ENCODE results near the gene ZNF814.
"Not testable (repeated sequence)": the region's sequence is repeated elsewhere in the genome, so short reads cannot be mapped to it uniquely, and the experiment has no call there.

ZNF814 gene

DNA sequence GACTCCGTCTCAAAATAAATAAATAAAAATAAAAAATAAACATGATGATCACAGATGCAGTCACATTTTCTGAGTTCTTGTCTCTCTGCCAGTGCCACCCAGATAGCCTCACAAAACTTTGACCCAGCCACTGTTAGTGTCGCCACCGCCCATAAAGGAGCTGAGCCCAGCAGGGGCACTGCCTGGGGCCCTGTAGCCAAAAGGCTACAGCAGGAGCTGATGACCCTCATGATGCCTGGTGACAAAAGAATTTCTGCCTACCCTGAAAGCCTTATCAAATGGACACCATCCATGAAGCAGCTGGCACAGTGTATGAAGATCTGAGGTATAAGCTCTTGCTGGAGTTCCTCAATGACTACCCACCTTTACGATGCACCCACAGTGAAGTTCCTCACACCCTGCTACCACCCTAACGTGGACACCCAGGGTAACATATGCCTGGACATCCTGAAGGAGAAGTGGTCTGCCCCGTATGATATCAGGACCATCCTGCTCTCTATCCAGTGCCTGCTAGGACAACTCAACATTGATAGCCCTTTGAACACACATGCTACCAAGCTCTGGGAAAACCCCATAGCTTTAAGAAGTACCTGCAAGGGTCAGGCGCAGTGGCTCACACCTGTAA is 20.9 kb downstream of the ZNF814 start:
- no peak for FAIRE-seq
- DNase-seq (ENCODE audit: insufficient read length, low spot score), result no peak

DNA sequence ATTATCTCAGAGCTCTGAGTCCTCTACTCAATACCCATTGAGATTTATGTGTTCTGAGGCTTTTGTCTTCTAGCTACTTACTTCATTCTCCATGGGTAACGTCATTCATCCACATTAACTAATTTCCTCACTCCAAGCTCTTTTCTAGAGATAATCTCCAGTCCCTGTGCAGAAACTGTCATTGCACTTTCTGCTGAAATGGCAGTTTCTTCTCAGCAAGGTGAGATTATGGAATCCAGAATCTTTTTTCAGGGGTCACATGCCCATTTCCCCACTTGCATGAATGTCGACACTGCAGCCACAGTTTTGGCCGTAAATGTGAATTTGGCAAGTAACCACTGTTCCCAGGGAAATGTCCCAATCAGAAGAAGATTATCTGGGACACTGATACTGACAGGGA is 26.5 kb downstream of the ZNF814 start:
- not testable (repeated sequence) for DNase-seq (ENCODE audit: insufficient read length, low spot score); FAIRE-seq

DNA sequence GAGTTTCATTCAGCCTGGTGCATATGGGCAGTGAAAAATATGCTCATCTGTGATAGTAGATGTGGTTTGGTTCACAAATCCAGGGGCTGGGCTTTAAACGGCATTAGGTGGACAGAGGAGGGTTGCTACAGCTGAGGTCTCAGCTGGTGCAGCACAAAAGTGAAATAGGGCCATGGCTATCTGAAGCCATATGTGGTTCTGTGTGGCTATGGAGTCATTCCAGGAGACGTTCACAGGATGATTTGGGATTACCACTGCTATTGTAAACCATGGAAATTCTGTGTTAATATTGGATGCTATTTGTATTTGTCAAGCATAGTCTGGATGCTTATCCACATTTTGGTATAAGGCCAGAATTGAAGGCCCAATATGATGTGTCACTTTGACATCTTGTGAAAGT is 34.7 kb downstream of the ZNF814 start:
- DNase-seq (ENCODE audit: insufficient read length, low spot score); FAIRE-seq: not testable (repeated sequence)

DNA sequence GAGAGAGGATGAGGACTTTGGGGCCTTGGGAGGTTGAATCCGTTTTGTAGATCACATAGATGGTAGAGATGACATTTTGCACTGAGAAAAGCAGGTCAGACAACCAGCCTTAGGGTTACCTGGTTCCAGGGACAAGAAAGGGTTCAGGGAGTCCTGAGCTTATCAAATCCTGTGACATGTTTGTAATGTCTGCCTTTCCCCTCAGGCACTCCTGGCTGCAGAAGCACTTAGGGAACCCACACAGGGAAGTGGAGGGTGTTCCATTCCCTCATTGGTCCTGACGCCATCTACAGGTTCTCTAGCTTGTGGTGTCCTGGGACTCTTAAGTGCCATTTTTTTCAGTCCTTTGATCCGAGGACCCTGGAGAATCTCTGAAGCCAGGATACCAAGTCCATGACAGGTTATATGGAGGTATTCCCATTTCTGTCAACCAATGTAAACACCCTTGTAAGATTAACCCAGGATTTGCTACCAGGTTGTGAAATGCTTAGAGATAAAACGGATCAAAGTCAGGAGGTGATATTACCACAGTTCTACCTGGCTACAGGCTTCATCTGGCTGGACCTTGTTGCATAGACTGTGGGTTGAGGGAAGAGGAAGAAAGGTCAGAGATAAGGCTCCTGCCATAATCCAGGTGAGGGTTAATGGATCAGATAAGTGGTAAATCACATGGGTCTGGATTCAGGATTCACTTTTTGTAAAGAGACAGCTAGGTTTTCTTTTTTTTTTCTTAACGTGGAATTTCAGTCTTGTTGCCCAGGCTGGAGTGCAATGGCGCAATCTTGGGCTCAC is 36.8 kb downstream of the ZNF814 start:
- FAIRE-seq; DNase-seq (ENCODE audit: insufficient read length, low spot score): not testable (repeated sequence)

DNA sequence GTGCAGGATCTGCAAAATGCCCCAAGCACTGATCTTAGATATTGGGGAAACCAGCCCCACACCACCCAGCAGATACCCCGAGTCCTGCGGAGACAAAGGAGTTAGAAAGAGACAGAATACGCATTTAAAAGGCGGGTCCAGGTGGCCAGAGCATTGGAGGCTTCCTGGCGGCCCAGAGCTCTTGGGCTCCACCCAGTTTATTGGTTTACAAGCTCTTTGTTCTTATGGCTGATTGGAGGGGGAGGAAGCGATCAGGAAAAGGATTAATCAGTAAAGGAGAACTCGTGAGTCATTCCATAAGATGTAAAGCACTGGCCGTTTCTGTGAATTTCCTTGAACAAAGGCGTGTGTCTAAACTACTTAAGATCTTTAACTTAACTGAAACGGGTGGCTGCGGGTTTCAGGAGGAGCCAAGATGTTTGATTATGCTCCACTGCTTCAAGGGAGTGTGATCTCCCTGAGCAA is 38.3 kb downstream of the ZNF814 start:
- FAIRE-seq (no peak), DNase-seq (ENCODE audit: insufficient read length, low spot score) (no peak)

DNA sequence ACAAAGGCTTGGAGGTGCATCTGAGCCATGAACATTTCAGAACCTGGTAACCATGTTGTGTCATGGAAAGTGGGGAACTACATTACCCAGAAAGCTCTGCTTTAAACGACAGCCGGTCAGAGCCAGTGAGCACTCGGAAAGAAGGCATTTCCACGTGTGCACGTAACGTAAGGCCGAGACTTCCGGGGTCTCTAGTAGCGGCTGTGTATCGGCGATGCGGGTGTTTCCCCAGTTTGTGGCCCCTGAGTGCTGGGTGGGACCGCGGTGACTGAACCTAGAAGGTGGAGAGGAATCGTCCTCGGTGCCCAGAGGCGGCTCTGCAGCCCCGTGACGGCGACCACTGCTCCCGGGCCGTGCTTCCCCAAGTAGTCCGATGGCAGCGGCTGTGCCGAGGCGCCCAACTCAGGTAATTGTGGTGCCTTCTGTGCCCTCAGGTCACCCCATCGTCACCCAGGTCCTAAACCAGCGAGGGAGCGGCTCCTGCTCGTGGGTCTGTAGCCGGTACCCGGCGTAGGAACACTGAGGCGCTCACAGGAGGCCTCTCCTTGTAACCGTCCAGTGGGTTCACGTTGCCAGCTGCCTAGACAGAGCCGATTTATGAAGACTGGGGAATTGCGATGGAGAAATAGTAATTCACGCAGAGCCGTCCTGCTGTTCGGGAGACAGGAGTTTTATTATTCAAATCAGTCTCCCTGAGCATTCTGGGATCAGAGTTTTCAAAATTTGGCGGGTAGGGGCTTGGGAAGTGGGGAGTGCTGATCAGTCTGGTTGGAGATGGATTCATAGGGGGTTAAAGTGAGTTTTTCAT is 39.0 kb downstream of the ZNF814 start, which contains the start of gene ZNF587:
ZNF587 (plus strand) TSS at position 194 of the 808 bp plus-strand sequence; CDS start at position 374, 180 bp downstream.
- DNase-seq (ENCODE audit: insufficient read length, low spot score), result peak; percentile 74
- peak; percentile 96 for FAIRE-seq

DNA sequence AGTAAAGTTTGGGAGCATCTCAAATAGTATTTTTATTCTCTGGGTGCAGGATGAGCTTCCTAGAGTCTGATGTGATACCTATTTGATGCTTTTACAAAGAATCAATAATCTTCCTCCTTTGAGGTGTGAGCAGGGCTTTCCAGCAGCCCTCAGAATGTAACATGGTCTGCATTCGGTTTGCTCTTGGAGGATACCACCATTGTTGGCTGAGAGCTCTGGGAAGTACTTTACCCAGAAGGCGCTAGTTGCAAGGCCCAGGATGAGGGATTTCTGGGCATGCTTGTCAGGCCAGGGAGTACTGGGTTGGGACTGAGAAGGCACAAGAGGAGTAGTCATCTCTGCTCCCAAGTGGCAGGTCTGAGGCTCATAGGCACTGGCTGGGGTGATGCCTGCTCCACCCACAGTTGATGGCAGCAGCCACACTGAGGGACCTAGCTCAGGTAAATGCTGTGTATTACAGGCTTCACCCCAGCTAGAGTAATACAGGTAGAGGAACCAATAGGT is 39.6 kb downstream of the ZNF814 start:
- not testable (repeated sequence) for FAIRE-seq; DNase-seq (ENCODE audit: insufficient read length, low spot score)

DNA sequence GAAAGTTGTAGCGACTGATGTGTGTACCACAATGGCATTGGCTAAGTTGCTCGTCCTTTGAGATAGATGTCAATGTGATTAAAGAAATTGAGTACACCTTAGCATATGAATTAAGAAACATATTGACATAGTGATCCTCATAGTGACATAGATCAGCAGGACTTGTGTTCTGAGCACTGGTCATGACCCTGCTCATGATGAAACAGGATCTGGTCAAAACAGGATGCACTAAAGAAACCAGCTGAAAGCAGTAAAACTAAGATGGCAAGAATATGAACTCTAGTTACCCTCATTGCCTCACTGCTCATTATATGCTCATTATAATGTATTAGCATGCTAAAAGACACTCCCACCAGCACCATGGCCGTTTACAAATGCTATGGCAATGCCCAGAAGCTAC is 41.7 kb downstream of the ZNF814 start:
- FAIRE-seq; DNase-seq (ENCODE audit: insufficient read length, low spot score): not testable (repeated sequence)

DNA sequence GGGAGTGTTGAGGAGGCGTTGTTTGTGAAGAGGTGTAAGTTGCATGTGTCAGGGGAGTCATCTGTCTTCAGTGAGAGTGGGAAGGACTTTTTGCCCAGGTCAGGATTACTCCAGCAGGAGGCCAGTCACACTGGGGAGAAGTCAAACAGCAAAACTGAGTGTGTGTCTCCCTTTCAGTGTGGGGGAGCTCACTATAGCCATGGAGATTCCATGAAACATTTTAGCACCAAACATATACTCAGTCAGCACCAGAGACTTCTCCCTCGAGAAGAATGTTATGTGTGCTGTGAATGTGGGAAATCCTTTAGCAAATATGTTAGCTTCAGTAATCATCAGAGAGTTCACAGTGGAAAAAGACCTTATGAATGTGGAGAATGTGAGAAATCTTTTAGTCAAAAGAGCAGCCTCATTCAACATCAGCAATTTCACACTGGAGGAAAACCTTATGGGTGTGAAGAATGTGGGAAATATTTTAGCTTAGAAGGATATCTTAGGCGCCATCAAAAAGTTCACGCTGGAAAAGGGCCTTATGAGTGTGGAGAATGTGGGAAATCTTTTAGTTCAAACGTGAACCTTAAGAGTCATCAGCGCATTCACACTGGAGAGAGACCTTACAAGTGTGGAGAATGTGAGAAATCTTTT is 47.6 kb downstream of the ZNF814 start:
- no peak for DNase-seq (ENCODE audit: insufficient read length, low spot score)
- no peak for FAIRE-seq

DNA sequence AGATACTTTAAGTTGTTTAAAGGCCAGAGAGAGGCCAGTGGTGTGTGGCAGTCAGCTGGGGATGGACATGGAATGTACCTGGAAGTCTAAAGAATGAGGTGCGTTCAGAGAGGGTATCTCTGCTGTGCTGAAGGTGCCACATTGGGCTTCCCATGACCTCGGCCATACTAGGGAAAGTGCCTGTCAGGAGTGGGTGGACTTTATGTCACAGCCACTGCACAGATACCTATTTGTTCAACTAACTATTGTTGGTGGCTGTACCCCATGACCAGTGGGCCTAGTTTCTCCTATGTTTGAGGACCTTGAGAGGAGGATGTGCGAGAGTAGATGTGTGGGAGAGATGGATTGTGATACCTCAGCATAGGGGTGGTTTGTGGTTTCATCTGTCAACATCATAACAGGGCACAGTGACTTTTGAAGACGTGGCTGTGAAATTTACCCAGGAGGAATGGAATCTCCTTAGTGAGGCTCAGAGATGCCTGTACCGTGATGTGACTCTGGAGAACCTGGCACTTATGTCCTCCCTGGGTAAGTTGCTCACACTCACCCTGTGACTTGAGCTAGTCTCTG is 50.1 kb downstream of the ZNF814 start:
- DNase-seq (ENCODE audit: insufficient read length, low spot score); FAIRE-seq: not testable (repeated sequence)

DNA sequence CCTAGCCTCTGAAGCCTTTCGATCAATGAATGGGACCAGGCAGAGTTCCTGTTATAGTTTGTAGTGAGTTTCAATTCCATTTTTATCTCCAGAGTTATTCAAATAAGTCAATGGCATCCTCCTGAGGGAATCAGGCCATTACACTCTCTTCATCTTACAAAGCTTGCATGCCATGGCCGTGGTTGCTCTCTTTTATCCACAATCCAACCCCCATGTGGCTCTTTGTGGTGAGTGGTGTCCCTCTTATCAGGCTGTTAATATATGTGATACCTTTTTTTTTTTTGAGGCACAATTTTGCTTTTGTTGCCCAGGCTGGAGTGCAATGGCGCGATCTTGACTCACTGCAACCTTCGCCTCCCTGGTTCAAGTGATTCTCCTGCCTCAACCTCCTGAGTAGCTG is 51.8 kb downstream of the ZNF814 start:
- not testable (repeated sequence) for DNase-seq (ENCODE audit: insufficient read length, low spot score); FAIRE-seq

DNA sequence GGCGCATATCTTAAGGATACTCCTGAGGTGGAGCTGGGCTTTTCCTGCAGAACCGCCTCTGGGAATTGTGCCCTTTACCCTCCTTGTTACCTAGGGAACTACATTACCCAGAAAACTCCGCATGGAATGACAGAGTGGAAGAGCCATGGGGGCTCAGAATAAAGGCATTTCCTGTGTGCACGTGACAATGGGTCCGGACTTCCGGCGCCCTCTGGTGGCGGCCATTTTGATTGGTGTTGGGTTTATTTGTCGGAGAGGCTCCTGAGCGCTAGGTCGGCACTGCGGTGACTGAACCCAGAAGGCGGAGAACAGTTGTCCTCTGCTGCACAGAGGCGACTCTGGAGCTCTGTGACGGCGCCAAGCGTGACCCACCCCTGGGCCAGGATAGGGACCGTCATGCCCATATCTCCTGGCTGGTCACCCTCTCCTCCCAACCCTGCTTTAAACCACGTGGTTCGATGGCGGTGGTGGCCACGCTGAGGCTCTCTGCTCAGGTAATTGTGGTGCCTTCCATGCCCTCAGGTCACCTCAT is 58.7 kb downstream of the ZNF814 start, which contains the start of gene ZNF587B:
ZNF587B (plus strand) TSS at position 229 of the 532 bp plus-strand sequence; CDS start at position 459, 230 bp downstream.
- peak; percentile 41 for DNase-seq (ENCODE audit: insufficient read length, low spot score)
- no peak for FAIRE-seq

DNA sequence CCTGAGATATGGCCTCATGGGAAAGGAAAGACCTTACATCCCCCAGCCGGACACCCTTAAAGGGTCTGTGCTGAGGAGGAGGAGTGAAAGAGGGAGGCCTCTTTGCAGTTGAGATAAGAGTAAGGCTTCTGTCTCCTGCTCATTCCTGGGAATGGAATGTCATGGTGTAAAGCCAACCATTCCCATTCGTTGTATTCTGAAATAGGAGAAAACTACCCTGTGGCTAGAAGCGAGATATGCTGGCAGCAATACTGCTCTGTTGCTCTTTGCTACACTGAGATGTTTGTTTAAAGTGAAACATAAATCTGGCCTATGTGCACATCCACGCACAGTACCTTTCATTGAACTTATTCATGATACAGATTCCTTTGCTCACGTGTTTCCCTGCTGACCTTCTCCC is 59.5 kb downstream of the ZNF814 start:
- FAIRE-seq, result no peak
- no peak for DNase-seq (ENCODE audit: insufficient read length, low spot score)

DNA sequence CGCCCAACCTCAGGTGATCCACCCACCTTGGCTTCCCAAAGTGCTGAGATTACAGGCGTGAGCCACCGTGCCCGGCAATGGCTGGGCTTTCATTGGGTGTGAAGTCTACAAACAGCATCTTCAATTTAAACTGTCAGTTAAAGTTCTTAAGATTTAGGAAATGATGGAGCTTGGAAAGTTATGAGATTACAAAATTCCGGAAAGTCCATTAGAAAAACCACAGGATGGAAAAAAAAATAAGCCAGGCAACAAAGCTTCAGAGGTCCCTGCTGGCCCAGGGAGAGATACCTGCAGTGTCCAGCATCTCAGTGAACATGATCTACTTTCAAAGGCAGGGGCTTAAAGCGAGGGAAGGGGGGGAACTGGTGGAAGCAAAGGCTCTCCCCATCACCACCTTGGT is 63.3 kb downstream of the ZNF814 start:
- DNase-seq (ENCODE audit: insufficient read length, low spot score), result no peak
- FAIRE-seq, result no peak

DNA sequence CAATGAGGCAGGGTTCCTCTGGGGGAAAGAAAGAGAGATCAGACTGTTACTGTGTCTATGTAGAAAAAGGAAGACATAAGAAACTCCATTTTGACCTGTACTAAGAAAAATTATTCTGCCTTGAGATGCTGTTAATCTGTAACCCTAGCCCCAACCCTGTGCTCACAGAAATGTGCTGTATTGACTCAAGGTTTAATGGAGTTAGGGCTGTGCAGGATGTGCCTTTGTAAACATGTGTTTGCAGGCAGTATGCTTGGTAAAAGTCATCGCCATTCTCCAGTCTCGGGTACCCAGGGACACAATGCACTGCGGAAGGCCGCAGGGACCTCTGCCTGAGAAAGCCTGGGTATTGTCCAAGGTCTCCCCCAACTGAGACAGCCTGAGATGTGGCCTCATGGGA is 65.2 kb downstream of the ZNF814 start:
- FAIRE-seq; DNase-seq (ENCODE audit: insufficient read length, low spot score): not testable (repeated sequence)

DNA sequence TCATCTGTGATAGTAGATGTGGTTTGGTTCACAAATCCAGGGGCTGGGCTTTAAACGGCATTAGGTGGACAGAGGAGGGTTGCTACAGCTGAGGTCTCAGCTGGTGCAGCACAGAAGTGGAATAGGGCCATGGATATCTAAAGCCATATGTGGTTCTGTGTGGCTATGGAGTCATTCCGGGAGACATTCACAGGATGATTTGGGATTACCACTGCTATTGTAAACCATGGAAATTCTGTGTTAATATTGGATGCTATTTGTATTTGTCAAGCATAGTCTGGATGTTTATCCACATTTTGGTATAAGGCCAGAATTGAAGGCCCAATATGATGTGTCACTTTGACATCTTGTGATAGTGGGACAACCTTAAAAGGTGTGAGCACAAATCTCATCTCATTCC is 65.7 kb downstream of the ZNF814 start:
- DNase-seq (ENCODE audit: insufficient read length, low spot score); FAIRE-seq: not testable (repeated sequence)

DNA sequence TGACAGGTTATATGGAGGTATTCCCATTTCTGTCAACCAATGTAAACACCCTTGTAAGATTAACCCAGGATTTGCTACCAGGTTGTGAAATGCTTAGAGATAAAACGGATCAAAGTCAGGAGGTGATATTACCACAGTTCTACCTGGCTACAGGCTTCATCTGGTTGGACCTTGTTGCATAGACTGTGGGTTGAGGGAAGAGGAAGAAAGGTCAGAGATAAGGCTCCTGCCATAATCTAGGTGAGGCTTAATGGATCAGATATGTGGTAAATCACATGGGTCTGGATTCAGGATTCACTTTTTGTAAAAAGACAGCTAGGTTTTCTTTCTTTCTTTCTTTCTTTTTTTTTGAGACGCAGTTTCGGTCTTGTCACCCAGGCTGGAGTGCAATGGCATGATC is 67.3 kb downstream of the ZNF814 start:
- DNase-seq (ENCODE audit: insufficient read length, low spot score); FAIRE-seq: not testable (repeated sequence)

DNA sequence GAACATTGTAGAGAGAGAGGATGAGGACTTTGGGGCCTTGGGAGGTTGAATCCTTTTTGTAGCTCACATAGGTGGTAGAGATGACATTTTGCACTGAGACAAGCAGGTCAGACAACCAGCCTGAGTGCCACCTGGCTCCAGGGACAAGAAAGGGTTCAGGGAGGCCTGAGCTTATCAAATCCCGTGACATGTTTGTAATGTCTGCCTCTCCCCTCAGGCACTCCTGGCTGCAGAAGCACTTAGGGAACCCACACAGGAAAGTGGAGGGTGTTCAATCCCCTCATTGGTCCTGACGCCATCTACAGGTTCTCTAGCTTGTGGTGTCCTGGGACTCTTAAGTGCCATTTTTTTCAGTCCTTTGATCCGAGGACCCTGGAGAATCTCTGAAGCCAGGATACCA is 67.7 kb downstream of the ZNF814 start:
- FAIRE-seq, result not testable (repeated sequence)

DNA sequence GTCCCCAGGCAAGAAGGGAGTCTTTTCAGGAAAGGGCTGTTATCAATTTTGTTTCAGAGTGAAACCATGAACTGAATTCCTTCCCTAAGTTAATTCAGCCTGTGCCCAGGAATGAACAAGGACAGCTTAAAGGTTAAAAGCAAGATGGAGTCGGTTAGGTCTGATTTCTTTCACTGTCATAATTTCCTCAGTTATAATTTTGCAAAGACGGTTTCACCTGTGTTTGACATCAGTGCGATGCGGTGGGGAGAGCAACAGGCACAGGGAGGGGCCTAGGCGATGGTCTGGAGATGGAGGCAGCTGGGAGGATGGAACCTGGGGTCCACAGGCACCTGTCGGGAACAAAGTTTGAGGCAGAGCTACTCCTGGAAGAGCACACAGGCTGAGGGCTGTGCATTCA is 68.2 kb downstream of the ZNF814 start:
- FAIRE-seq, result no peak
- no peak for DNase-seq (ENCODE audit: insufficient read length, low spot score)

More for the DNA sequence above, 67.7 kb downstream of the ZNF814 start:
- not testable (repeated sequence) for DNase-seq (ENCODE audit: insufficient read length, low spot score)
